Mammary epithelial cell (primary cell): Measurements from ENCODE around the gene NXPE3.

Source experiments
- EZH2 ChIP-seq: IDR thresholded peaks from 2 replicates; pipeline ENCODE4 v1.6.1; 2012; ENCODE audit warnings: low read length, inconsistent platforms, borderline replicate concordance
- TF ChIP-seq, protein P1 (sequence below), 2 donors: IDR thresholded peaks in 1 of 2; conservative IDR thresholded peaks in 1 of 2; 2 replicates each; pipeline ENCODE4 v1.5.1; 2011 to 2012; ENCODE audit warnings: inconsistent platforms in 2 of 2, low read length in 2 of 2, mild to moderate bottlenecking in 2 of 2, control low read depth in 1 of 2, low read depth in 1 of 2; ENCODE audit not compliant: insufficient read depth in 1 of 2; ENCODE audit errors: extremely low read depth in 1 of 2

DNA sequence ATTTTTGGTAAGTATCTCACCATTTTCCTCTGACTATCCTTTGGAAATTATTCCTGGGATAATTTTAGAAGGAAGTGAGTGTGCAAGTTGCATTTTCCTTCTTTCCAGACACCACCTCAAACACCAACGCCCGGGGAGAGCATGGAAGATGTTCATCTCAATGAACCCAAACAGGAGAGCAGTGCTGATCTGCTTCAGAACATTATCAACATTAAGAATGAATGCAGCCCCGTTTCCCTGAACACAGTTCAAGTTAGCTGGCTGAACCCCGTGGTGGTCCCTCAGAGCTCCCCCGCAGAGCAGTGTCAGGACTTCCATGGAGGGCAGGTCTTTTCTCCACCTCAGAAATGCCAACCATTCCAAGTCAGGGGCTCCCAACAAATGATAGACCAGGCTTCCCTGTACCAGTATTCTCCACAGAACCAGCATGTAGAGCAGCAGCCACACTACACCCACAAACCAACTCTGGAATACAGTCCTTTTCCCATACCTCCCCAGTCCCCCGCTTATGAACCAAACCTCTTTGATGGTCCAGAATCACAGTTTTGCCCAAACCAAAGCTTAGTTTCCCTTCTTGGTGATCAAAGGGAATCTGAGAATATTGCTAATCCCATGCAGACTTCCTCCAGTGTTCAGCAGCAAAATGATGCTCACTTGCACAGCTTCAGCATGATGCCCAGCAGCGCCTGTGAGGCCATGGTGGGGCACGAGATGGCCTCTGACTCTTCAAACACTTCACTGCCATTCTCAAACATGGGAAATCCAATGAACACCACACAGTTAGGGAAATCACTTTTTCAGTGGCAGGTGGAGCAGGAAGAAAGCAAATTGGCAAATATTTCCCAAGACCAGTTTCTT is 74.2 kb downstream of the NXPE3 start:
- TF ChIP-seq, protein P1, sequence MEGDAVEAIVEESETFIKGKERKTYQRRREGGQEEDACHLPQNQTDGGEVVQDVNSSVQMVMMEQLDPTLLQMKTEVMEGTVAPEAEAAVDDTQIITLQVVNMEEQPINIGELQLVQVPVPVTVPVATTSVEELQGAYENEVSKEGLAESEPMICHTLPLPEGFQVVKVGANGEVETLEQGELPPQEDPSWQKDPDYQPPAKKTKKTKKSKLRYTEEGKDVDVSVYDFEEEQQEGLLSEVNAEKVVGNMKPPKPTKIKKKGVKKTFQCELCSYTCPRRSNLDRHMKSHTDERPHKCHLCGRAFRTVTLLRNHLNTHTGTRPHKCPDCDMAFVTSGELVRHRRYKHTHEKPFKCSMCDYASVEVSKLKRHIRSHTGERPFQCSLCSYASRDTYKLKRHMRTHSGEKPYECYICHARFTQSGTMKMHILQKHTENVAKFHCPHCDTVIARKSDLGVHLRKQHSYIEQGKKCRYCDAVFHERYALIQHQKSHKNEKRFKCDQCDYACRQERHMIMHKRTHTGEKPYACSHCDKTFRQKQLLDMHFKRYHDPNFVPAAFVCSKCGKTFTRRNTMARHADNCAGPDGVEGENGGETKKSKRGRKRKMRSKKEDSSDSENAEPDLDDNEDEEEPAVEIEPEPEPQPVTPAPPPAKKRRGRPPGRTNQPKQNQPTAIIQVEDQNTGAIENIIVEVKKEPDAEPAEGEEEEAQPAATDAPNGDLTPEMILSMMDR (conservative IDR thresholded peaks at IDR 0.05 in 1 of 2, IDR thresholded peaks at IDR 0.05 in 1 of 2; ENCODE audit: extremely low read depth in 1 of 2, insufficient read depth in 1 of 2, low read depth in 1 of 2, low read length in 2 of 2) = no peak
- TF ChIP-seq EZH2 = no peak
